GM06990 (cell line): Measurements from ENCODE around the gene NLRC3.

Experiments used
- DNase-seq: peaks from one replicate; pipeline ENCODE4 v3.0.0-alpha.2; 2011; ENCODE audit not compliant: insufficient read length; ENCODE audit errors: extremely low read depth
- H3K27me3 ChIP-seq: replicated peaks from 2 replicates; pipeline ENCODE4 v1.6.0; 2011; ENCODE audit warnings: low read length; ENCODE audit not compliant: control insufficient read depth, insufficient read depth
- H3K36me3 ChIP-seq: 2 replicates; pipeline ENCODE4 v1.5.1; 2011; ENCODE audit warnings: low read length; ENCODE audit not compliant: control insufficient read depth, insufficient read depth
- H3K4me3 ChIP-seq: replicated peaks from 2 replicates; pipeline ENCODE4 v1.5.1; 2011; ENCODE audit warnings: low read depth, mild to moderate bottlenecking, control low read depth, low read length
- TF ChIP-seq, protein P1 (sequence below): IDR thresholded peaks from 2 replicates; pipeline ENCODE4 v1.5.1; 2011; ENCODE audit warnings: low read length, control low read depth, mild to moderate bottlenecking, inconsistent platforms; ENCODE audit not compliant: insufficient read depth, poor library complexity, severe bottlenecking

The NLRC3 gene

DNA sequence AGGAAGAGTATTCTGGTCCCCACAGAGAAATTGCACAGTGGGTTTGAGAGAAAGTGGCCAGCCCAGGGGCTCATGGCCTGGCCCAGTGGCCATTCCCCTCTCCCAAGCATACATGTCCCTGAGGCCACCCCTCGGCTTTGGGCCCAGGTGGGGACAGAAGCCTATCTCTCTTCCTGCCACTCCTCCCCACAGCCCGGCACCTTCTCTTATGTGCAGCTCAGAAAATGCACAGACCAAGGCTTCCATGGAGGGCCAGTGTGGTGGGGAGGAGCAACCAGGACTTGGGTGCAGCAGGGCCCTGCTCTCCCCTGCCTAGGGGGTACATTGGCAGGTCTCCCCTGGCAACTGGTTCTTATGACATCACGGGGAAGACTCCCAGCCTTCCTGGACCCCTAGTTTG is 82.0 kb downstream of the NLRC3 start, which contains the start of gene C16orf90:
C16orf90 (minus strand) TSS at position 314 of the 400 bp plus-strand sequence; CDS start at position 246, 68 bp downstream.
- Histone ChIP-seq H3K36me3 (no peaks in the 10 kb centered on the region), H3K27me3 (no peaks in the 10 kb centered on the region)
- no peak for DNase-seq

DNA sequence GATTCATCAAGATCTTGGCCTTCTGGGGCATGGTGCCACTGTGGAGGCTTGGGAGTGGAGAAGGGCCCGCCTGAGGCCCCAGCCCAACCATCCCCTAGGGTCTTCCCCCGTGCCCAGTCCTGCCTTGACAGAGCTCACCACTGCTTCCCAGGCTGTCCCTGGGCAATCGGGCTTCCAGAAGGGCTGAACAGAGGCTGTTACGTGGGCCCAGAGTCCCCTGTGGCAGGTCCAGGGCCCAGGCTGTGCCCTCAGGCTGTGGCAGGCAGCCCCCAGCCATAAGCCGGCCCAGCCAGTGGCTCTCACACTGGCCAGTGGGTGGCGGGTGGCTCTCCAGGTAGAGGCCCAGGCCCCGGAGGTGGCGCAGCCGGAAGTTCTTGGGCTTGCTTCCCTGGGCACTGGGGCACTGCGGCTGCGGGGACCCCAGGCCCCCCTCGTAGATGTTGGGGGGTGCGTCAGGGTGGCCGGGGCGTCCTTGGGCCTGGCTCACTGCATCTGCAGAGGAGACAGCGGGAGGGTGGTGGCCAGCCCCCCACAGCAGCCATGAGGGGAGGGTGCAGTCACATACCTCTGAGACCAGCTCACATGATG is 82.7 kb downstream of the NLRC3 start:
- TF ChIP-seq, protein P1, sequence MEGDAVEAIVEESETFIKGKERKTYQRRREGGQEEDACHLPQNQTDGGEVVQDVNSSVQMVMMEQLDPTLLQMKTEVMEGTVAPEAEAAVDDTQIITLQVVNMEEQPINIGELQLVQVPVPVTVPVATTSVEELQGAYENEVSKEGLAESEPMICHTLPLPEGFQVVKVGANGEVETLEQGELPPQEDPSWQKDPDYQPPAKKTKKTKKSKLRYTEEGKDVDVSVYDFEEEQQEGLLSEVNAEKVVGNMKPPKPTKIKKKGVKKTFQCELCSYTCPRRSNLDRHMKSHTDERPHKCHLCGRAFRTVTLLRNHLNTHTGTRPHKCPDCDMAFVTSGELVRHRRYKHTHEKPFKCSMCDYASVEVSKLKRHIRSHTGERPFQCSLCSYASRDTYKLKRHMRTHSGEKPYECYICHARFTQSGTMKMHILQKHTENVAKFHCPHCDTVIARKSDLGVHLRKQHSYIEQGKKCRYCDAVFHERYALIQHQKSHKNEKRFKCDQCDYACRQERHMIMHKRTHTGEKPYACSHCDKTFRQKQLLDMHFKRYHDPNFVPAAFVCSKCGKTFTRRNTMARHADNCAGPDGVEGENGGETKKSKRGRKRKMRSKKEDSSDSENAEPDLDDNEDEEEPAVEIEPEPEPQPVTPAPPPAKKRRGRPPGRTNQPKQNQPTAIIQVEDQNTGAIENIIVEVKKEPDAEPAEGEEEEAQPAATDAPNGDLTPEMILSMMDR: no peak

More for the DNA sequence above, 82.0 kb downstream of the NLRC3 start, which contains the start of gene C16orf90:
- no peak within 1 kb of the TSS for H3K4me3 ChIP-seq
- TF ChIP-seq, protein P1: no peak

DNA sequence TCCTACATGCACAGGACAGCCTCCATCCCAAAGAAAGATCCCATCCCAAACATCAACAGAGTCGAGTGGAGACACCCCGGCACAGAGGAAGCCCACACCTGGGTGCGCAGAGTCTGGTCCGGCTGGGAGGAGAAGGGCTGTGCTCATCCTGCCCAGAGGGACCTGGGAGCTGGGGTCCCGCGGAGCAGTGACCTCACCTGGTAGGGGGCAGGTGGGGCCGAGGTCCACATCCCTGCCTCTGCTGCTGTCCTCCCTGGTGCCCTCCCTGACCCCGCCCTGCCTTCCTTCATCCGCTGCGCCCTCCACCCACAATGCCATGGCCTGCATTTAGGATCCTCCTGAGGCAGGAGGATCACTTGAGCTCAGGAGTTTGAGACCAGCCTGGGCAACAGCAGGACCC is 84.8 kb downstream of the NLRC3 start:
- DNase-seq: no peak
- TF ChIP-seq, protein P1: no peak
- Histone ChIP-seq H3K36me3 (no peaks in the 10 kb centered on the region; the same call in none of the 2 replicates), H3K27me3 (no peaks in the 10 kb centered on the region), H3K4me3 (no peak overlapping the region)

More for the DNA sequence above, 82.7 kb downstream of the NLRC3 start:
- no peak for DNase-seq
- H3K36me3 ChIP-seq: no peaks in the 10 kb centered on the region
- H3K4me3 ChIP-seq: no peak overlapping the region
- H3K27me3 ChIP-seq: no peaks in the 10 kb centered on the region

DNA sequence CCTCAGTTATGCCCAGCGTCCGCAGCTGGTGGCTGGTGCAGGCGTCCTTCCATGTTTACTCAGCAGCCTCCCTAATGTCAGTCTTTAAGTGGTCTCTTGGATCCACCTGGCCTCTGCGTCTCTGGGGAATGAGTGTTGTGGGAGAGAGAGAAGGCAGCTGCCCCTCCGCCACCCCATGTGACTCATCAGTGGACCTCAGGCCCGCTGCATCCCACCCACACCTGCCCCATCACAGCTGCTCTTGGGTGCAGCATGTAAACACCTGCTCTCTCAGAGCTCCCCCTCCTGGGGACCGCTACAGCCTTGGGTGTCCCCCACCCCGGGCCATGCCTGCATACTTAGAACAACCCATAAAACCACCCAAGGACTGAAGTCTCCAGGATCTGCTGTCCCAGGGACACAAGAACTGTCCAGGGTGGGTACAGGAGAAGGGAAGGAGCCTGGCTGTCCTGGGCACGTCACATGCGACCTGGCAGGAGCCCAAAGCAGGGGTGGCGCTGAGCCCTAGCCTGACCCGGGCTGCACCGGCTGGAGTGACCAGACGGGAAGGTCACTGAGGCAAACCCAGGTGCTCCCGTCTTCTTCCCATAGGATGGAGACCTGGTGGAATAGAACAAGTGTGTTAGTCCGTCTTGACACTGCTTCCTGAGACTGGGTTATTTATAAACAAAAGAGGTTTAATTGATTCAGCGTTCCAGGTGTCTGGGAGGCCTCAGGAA is 86.1 kb downstream of the NLRC3 start:
- no peaks in the 10 kb centered on the region for H3K27me3 ChIP-seq
- no peak overlapping the region for H3K4me3 ChIP-seq
- H3K36me3 ChIP-seq: peaks cover 5% of the 10 kb centered on the region
- no peak for DNase-seq
- TF ChIP-seq, protein P1: peak; percentile 34
